ENCODE data around the gene CCND1.
A peak's percentile ranks its signal among the peaks of the same experiment; 100 is the strongest.

CCND1 gene

DNA sequence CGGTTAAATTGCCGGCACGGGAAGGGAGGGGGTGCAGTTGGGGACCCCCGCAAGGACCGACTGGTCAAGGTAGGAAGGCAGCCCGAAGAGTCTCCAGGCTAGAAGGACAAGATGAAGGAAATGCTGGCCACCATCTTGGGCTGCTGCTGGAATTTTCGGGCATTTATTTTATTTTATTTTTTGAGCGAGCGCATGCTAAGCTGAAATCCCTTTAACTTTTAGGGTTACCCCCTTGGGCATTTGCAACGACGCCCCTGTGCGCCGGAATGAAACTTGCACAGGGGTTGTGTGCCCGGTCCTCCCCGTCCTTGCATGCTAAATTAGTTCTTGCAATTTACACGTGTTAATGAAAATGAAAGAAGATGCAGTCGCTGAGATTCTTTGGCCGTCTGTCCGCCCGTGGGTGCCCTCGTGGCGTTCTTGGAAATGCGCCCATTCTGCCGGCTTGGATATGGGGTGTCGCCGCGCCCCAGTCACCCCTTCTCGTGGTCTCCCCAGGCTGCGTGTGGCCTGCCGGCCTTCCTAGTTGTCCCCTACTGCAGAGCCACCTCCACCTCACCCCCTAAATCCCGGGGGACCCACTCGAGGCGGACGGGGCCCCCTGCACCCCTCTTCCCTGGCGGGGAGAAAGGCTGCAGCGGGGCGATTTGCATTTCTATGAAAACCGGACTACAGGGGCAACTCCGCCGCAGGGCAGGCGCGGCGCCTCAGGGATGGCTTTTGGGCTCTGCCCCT is 529 bp upstream of the CCND1 start:
- DNase-seq (ENCODE audit: low read depth in 3 of 3), result no peak

DNA sequence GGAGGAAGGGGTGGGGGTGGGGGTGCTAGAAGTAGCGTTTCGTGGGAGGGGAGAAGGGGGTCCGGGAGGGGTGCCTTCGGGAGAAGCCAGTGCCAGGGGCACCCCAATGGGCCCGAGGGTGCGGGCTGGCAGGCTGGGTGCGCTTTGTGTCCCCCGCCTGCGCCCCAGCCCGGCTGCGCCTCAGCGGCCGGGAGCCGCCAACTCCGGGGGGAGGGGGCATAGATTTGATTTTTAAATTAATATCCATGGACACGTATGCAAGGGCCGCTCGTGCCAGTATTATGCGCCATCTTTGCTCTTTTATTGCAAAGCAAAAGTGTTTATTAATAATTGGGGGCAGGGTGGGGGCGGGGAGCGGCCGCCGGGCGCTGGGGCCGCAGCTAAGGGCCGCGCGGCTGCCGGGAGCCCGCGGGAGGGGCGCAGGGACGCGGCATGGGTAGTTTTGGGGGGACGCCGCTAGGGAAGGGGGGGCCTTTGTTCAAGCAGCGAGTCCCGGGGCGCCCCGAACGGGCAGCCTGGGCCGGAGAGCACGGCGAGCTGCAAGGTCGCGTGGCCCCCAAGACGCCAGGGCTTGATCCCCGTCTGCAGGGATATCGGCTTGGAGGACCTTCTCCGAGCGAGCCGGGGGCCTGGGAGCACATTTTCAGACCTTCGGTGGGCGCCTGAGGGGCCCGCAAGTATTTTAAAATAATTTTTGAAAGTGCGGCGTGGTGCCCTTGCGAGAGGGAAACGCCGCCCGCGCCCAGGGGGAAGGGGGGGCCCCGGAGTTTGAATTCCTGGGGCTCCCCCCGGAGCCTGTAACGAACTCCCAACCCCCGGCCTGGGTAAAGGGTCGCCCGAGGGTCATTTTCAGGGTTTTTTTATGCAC is 959 bp downstream of the CCND1 start:
- DNase-seq (ENCODE audit: low read depth in 3 of 3), result no peak

DNA sequence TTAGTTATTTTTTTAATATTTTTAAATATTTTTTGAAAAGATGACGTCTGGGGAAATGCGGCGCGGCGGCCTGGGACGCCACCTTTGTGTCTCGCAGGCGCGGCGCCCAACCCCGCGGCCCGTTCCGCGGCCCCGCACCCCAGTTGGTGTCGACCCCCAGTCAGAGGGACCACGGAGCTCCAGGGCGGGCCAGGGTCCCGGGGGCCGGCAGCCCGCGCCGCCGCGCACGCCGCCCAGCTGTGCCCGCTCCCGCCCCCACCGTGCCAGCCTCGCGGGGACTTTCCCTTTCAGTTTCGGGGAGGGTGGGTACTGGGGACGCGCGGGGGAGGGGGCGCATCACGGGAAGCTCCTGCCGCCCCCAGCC is 1.6 kb downstream of the CCND1 start:
- peak; percentile 49 to 67 (median 54) for DNase-seq (ENCODE audit: low read depth in 3 of 3)

DNA sequence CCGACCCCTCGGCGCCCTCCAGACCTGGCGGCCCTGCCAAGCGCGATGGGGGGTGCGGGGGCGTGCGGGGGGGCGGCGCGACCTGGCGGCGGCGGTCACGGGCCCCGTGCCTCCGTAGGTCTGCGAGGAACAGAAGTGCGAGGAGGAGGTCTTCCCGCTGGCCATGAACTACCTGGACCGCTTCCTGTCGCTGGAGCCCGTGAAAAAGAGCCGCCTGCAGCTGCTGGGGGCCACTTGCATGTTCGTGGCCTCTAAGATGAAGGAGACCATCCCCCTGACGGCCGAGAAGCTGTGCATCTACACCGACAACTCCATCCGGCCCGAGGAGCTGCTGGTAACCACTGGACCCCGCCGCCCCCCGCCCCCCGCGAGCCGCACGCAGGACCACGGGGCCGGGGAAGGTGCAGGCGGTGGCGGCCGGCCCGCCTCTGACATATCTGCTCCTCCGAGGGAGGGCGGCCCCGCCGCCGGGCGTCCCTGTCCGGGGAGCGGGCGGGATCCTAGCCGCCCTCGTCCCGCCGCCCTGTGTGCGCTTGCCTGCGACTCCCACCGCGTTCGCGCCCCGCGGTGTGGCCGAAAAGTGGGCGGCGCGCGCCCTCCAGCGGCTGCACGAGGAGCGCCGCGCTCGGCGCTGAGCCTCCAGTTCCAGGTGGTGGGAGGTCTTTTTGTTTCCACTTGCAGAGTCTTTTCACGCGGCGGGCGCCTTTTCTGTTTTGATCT is 2.1 kb downstream of the CCND1 start:
- DNase-seq (ENCODE audit: low read depth in 3 of 3), result peak; percentile 52 to 75 (median 73)

DNA sequence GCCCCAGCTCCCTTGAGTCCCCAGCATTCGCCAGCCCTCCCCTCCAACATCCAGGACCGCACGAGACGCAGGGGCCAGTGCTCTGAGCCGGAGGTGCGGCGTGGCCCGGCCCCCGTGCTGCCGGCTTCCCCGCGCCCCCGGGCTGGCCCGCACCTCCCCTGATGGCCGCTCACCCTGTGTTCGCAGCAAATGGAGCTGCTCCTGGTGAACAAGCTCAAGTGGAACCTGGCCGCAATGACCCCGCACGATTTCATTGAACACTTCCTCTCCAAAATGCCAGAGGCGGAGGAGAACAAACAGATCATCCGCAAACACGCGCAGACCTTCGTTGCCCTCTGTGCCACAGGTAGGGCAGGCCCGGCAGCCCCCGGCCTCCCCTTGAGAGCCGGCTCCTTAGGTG is 2.7 kb downstream of the CCND1 start:
- DNase-seq (ENCODE audit: low read depth in 3 of 3), result no peak

DNA sequence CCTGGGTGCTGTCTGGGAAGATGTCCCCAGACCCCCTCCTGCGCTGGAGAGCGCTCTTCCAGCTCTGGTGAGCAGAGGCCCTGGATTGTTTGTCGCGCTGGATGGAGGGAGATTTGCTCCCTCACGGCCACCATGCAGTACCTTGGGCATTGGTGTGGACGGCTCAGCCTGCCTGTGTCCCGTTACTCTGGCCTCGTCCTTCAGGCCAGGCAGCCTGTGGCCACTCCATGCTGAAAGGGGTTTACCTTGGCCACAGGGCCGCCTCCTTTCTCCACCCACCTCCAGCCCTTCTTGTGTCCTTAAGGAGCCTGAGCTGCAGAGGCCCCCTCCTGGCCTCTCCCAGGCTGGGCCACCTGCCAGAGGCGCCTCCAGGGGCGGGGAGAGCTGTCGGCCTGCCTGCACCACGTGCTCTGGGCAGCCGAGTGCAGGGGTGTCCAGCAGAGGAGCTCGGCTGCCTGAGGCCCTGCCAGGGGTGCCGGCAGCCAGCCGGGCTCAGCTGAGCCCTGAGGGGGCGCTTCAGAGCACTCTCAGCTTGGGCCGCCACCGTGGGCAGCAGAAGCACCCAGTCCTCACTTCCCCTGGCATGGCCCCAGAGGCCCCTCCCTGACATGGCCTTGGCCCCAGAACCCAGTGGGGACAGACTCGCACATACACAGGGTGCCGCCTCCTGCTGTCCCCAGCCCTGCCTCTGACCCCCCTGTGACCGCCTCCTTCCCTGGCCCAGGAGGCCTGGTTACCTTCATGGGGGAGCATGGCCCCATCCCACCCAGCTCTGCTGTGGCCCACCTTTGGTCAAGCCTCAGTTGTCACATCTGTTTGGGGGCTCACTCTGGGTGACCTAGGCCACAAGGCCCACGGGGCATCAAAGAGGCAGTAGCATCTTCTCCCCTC is 3.4 kb downstream of the CCND1 start:
- no peak for DNase-seq (ENCODE audit: low read depth in 3 of 3)

DNA sequence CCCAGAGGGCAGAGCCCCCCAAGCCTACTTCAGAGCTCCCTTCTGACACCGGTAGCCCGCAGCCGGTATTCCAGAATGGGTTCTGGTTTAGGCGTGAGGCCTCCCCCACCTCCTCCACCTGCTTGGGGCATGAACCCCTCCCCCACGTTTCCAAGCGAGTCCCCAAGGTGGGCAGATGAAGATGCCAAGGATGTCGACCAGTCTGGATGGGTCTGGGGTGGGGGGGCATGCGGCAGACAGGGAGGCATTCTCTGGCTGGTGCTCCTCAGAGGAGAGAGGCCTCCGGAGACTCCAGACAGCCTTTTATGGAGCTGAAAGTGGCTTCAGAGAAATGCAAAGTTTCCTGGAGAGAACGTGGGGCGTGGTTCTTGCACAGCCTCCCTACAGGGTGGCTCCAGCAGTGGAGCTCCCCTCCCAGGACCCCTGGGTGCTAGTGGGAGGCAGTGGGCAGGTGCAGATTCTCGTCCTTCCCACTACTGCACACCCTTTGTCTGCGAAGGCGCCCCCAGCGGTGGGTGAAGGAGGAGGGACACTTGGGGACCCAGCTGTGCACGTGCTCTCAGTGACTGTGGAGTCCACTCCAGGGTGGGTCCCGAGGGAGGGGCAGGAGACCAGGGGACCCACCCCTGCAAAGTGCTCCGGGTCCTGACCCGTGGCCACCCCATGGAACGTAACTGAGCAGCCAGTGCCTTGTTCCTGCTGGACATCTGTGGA is 4.2 kb downstream of the CCND1 start:
- no peak for DNase-seq (ENCODE audit: low read depth in 3 of 3)

DNA sequence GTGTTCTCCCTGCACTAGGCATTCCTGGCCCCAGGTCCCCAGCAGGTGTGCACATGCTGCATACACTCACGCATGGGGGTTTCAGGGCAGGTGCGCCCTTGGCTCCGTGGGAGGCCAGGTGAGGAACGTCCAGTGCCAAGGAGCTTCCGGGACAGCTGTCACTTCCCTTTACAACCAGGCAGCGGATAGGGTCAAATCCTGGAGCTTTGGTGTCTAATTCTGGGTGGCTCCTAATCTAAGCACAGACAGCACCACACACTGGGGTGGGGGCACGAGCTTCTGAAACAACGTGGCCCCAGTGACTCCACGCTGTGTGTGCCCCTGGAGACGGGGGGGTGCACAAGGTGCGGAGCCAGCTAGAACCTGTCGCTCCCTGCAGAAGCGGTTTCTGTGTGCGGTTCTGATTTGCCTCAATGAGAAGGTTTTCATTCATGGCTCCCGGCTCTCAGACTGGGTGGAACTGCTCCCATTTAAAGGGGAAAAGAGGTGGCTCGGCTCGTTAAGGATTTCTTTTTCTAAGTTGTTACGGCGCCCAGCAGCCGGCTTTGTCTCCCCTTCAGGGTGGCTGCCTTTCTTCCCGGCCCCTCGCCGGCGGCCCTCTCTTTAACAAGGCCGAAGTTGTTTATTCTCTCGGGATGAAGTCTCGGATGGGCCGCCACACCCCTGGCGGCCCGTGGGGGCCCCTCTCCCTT is 5.0 kb downstream of the CCND1 start:
- DNase-seq (ENCODE audit: low read depth in 3 of 3), result no peak

DNA sequence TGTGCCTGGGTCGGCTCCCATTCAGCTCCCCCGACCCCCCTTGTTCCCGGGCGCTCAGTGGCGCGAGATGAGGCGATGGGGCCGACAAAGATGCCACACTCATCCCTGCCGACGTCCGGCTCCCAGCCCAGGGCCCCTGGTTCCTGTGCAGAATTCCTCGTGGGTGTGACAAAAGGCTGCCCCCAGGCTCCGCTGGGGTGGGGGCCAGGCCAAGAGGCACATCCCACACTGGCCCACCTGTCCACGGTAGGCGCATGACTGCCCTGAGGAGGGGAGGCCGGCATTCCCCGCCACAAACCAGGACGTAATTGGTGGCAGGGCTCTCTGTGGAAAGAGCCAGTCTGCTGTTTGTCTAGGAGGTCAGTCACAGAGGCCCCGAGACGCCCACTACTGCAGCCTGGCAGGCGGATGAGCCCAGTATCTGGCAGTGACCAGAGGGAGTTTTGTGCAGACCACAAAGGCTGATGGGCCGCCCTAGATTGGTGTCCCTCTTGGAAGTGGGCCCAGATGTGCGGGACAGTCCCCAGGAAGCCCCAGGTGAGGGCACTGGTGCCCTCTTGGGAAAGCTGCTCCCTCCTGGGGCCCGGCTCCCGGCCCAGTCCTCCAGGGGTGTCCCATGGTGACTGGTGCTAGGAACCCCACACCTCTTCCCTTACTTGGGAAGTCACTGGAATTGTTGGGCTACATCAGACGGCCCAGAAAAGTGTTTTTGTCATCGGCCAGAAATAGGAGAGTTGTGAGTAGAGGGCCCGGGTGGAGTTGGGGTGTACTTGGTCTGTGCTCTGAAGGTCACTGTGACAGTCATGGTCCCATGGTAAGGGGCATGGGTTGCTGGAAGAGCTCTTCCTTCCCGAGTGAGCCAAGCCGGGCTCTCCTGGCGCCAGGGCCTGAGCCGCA is 5.8 kb downstream of the CCND1 start:
- no peak for DNase-seq (ENCODE audit: low read depth in 3 of 3)

DNA sequence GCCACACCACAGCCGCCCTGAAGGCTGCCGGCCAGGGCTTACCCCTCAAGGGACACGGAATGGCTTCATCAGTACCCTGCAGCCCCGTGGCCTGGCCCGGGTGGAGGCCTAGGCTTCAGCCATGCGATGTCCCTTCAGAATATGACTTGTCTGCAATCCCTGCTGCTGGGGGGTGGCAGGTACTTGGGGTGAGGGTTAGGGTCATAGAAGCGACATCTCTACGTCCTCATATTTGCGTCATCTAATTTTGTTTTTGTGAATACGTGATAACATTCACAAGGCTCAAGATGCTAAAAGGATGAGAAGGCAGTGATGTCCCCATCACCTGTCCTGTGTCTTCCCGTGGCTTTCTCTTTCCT is 6.4 kb downstream of the CCND1 start:
- DNase-seq (ENCODE audit: low read depth in 3 of 3), result no peak

DNA sequence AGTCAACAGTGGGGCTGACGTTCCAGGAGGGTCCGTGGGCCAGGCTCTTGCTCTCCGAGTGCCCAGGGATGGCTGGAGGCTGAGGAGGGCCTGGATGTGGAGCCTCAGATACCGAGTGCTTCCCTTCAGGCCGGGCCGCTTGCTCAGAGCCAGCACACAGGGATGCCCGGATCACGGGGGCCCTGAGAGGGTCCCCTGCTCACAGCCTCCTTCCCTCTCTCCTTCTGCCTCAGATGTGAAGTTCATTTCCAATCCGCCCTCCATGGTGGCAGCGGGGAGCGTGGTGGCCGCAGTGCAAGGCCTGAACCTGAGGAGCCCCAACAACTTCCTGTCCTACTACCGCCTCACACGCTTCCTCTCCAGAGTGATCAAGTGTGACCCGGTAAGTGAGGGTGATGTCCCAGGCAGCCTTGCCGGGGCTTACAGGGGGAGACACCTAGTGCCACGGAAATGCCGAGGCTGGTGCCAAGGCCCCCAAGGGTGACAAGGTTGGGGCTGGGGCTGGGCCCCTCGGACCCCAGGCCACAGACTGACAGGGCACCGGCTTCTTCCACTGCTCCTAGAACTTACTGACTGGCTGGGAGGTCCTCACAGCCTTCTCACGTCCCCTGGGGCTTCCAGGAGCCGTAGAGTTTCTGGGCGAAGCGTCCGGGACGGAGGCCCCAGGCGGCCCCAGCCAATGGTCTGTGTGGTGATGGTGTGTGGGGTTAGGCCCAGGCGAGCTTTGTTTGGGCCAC is 7.0 kb downstream of the CCND1 start:
- DNase-seq (ENCODE audit: low read depth in 3 of 3), result no peak

DNA sequence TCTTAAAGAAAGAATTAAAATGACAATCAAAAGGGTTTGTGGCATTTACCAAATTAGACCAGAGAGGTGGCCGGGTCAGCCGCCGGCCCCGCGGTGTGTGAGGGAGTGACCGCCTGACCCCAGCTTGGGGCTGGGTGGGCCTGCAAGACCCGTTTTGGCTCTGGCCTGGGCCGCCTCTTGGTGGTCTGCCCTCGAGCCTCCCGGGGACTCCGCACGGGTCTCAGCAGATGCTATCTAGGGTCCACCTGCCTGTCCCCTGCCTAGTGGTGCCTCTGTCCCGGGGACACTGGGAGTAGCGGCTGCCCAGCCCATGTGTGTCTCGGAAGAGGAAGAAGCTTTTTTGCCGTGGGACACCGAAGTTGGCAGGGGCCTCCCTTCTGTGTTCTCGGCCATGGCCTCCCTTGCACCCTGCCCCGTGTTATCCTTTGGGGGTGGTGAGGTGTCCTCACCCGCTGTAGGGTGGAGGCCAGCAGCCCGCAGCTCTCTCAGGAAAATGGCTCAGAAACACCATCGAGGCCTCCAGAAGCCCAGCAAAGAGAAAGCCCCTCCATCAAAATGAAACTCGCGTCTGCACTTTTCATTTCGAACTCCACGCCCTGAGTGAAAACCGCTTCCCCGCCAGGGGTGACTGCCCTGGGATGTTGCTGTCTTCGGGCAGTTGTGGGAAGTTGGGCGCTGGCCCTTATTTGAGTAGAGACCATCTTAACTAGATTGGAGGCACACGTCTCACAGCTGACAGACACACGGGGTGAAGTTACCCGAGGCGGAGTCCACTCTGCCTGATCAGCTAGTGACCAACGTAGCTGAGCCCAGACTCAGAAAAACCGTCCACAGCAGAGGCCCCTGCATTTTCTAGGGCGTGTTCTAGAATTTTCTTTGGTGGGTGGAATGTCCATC is 8.0 kb downstream of the CCND1 start:
- DNase-seq (ENCODE audit: low read depth in 3 of 3), result no peak

DNA sequence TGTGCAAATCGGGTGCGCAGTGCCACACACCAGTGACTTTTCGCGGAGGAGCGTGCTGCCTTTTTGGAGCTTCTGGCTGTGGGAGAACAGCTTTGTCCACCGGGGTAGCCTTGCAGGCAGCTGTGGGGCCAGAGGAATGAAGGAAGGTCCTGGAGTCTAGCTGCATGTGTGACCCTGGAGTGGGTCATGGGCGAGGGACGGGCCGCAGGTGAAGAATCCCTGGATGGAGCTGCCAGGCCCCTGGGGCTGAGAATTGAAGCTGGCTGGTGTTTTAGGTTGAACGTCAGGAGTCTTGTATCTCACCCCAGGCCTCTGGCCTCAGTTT is 8.6 kb downstream of the CCND1 start:
- no peak for DNase-seq (ENCODE audit: low read depth in 3 of 3)

DNA sequence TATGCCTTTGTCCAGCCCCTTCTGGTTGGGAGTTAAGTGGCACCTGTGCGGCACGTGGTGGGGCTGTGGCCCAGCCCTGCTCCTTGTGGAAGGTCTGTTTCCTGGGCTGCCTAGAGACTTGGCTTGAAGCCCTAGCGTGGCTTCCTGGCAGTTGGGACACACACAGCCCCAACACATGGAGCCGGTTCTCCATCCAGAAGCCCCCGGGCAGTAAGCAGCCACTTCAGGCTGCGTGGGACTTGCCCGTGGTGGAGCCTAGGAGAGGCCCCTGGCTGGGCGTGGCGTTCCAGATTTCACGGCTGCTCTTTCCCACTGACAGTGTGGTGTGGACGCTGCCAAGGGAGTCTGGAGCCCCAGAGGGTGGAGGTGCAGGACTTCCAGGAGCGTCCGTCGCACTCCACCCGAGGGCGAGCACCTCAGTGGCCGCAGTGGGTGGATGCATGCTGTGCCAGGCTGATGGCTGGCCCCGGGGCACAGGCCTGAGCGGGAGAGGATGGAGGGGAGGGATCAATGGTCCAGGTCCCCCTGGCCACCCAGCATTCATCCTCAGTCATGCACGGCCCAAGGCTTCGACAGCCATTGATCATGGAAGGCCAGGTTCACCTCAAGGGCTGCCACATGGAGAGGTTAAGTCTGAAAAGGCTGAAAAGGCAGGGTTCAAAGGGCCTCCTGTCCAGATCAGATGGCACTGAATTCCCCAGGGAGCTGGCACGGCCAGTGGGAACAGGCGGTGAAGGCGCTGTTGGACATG is 9.3 kb downstream of the CCND1 start:
- no peak for DNase-seq (ENCODE audit: low read depth in 3 of 3)

DNA sequence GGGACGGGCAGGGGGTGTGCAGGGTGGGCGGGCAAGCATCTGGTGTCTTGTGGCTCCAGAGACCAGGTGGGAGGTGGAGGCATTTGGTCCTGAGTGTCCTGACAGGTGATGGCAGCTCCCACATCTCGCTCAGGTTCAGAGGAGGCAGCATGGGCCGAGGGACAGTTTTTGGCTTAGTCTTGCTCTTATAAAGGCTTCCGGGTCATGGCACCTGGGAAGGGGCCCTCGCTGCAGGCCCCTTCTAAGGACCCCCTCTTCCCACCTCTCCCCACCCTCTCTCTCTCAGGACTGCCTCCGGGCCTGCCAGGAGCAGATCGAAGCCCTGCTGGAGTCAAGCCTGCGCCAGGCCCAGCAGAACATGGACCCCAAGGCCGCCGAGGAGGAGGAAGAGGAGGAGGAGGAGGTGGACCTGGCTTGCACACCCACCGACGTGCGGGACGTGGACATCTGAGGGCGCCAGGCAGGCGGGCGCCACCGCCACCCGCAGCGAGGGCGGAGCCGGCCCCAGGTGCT is 9.9 kb downstream of the CCND1 start:
- no peak for DNase-seq (ENCODE audit: low read depth in 3 of 3)

DNA sequence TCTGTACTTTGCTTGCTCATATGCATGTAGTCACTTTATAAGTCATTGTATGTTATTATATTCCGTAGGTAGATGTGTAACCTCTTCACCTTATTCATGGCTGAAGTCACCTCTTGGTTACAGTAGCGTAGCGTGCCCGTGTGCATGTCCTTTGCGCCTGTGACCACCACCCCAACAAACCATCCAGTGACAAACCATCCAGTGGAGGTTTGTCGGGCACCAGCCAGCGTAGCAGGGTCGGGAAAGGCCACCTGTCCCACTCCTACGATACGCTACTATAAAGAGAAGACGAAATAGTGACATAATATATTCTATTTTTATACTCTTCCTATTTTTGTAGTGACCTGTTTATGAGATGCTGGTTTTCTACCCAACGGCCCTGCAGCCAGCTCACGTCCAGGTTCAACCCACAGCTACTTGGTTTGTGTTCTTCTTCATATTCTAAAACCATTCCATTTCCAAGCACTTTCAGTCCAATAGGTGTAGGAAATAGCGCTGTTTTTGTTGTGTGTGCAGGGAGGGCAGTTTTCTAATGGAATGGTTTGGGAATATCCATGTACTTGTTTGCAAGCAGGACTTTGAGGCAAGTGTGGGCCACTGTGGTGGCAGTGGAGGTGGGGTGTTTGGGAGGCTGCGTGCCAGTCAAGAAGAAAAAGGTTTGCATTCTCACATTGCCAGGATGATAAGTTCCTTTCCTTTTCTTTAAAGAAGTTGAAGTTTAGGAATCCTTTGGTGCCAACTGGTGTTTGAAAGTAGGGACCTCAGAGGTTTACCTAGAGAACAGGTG is 11.1 kb downstream of the CCND1 start:
- DNase-seq (ENCODE audit: low read depth in 3 of 3), result no peak

Data from stimulated activated CD4-positive, alpha-beta T cell treated with anti-CD3 and anti-CD28 coated beads, TNF-alpha, amount 100 ng/mL, for 4 hours (primary cell).